HEK293T (cell line): ENCODE data around the gene NUDT12.

Source experiments
- CTCF ChIA-PET: fragments of 350-600 bp; formaldehyde crosslinking; extraction: SDS; loops from one replicate; lab custom pipeline; 2021; ENCODE audit warnings: antibody characterized with exemption, inconsistent platforms; lab: Yijun Ruan, JAX
- POLR2A ChIA-PET: fragments of 350-600 bp; formaldehyde crosslinking; extraction: SDS; loops from one replicate; lab custom pipeline; 2020; ENCODE audit warnings: antibody characterized with exemption, inconsistent platforms; lab: Yijun Ruan, JAX
- DNase-seq: peaks from one replicate; pipeline ENCODE4 v3.0.0; 2012; ENCODE audit warnings: mixed read lengths; ENCODE audit errors: extremely low spot score
- ARNT ChIP-seq: fragments of 450-650 bp; IDR thresholded peaks from 2 replicates; pipeline ENCODE4 v1.6.1; 2017; ENCODE audit warnings: mild to moderate bottlenecking
- BHLHE40 ChIP-seq: fragments of 450-650 bp; IDR thresholded peaks from 2 replicates; pipeline ENCODE4 v1.6.1; 2016; ENCODE audit warnings: mild to moderate bottlenecking, moderate library complexity, borderline replicate concordance
- CTBP1 ChIP-seq: fragments of 450-650 bp; IDR thresholded peaks from 2 replicates; pipeline ENCODE4 v1.6.1; 2016; ENCODE audit warnings: borderline replicate concordance
- ELF4 ChIP-seq: fragments of 450-650 bp; IDR thresholded peaks from 2 replicates; pipeline ENCODE4 v1.6.1; 2017; ENCODE audit warnings: antibody characterized with exemption
- FOXA1 ChIP-seq: fragments of 450-650 bp; IDR thresholded peaks from 2 replicates; pipeline ENCODE4 v1.6.1; 2016; ENCODE audit warnings: mild to moderate bottlenecking
- FOXK2 ChIP-seq: fragments of 450-650 bp; IDR thresholded peaks from 2 replicates; pipeline ENCODE4 v1.6.1; 2016; ENCODE audit warnings: mild to moderate bottlenecking
- FOXM1 ChIP-seq: fragments of 450-650 bp; IDR thresholded peaks from 2 replicates; pipeline ENCODE4 v1.6.1; 2017; ENCODE audit warnings: mild to moderate bottlenecking, borderline replicate concordance
- HDGF ChIP-seq: fragments of 450-650 bp; IDR thresholded peaks from 2 replicates; pipeline ENCODE4 v1.6.1; 2017; ENCODE audit warnings: antibody characterized with exemption, borderline replicate concordance
- L3MBTL2 ChIP-seq: fragments of 450-650 bp; conservative IDR thresholded peaks from 2 replicates; pipeline ENCODE4 v1.6.1; 2016; ENCODE audit warnings: mild to moderate bottlenecking
- LEF1 ChIP-seq: fragments of 450-650 bp; IDR thresholded peaks from 2 replicates; pipeline ENCODE4 v1.6.1; 2017; ENCODE audit warnings: mild to moderate bottlenecking, borderline replicate concordance
- NFRKB ChIP-seq: fragments of 450-650 bp; IDR thresholded peaks from 2 replicates; pipeline ENCODE4 v1.6.1; 2016; ENCODE audit warnings: mild to moderate bottlenecking, moderate library complexity
- PKNOX1 ChIP-seq: fragments of 450-650 bp; IDR thresholded peaks from 2 replicates; pipeline ENCODE4 v1.6.1; 2016
- SP1 ChIP-seq: fragments of 450-650 bp; IDR thresholded peaks from 2 replicates; pipeline ENCODE4 v1.6.1; 2017
- SUZ12 ChIP-seq: fragments of 450-650 bp; IDR thresholded peaks from 2 replicates; pipeline ENCODE4 v1.6.1; 2016; ENCODE audit warnings: mild to moderate bottlenecking
- TARDBP ChIP-seq: fragments of 450-650 bp; IDR thresholded peaks from 2 replicates; pipeline ENCODE4 v1.6.1; 2016
- ZNF384 ChIP-seq: fragments of 450-650 bp; IDR thresholded peaks from 2 replicates; pipeline ENCODE4 v1.6.1; 2016

Gene NUDT12

GRCh38 chr5:103600086-103600485, 37.5 kb upstream of the NUDT12 start:
- CTCF ChIA-PET = no interaction called here
- DNase-seq = no peak
- POLR2A ChIA-PET = no interaction called here
- no peak for TF ChIP-seq LEF1
- TF ChIP-seq FOXK2 = no peak
- no peak for TF ChIP-seq SUZ12
- no peak for TF ChIP-seq NFRKB
- no peak for TF ChIP-seq SP1
- no peak for TF ChIP-seq ELF4
- no peak for TF ChIP-seq FOXA1
- no peak for TF ChIP-seq ZNF384
- no peak for TF ChIP-seq FOXM1
- TF ChIP-seq TARDBP = no peak
- TF ChIP-seq CTBP1 = no peak
- no peak for TF ChIP-seq ARNT
- no peak for TF ChIP-seq PKNOX1
- no peak for TF ChIP-seq L3MBTL2
- no peak for TF ChIP-seq BHLHE40
- TF ChIP-seq HDGF = no peak

- POLR2A ChIA-PET = no interaction called here
- TF ChIP-seq NFRKB (no peak), SP1 (no peak), BHLHE40 (no peak), FOXK2 (no peak), HDGF (no peak), PKNOX1 (no peak), ELF4 (no peak), ARNT (no peak), L3MBTL2 (no peak), CTBP1 (no peak), ZNF384 (no peak), LEF1 (no peak), TARDBP (no peak)
- CTCF ChIA-PET = no interaction called here
- no peak for DNase-seq
Measured at GRCh38 chr5:103598997-103599566, 36.5 kb upstream of the NUDT12 start.

- TF ChIP-seq HDGF (no peak), CTBP1 (no peak), FOXA1 (no peak), SP1 (no peak), PKNOX1 (no peak), ARNT (no peak), SUZ12 (no peak), ELF4 (no peak), ZNF384 (no peak), LEF1 (no peak), BHLHE40 (no peak), NFRKB (no peak), FOXK2 (no peak), L3MBTL2 (no peak), TARDBP (no peak), FOXM1 (no peak)
- no peak for DNase-seq
- POLR2A ChIA-PET = no interaction called here
- CTCF ChIA-PET = interaction anchor here (1.3 kb wide), 1 partner anchor 588 kb away, joined by 3 read pairs; no protein-coding TSS in a partner anchor
Measured at GRCh38 chr5:103590221-103590620, 27.6 kb upstream of the NUDT12 start.

- no peak for DNase-seq
- TF ChIP-seq SP1 = no peak
- TF ChIP-seq ELF4 = no peak
- TF ChIP-seq BHLHE40 = no peak
- TF ChIP-seq ZNF384 = no peak
- no peak for TF ChIP-seq L3MBTL2
- TF ChIP-seq CTBP1 = no peak
- no peak for TF ChIP-seq ARNT
- TF ChIP-seq SUZ12 = no peak
- CTCF ChIA-PET = interaction anchor here (1.3 kb wide), 1 partner anchor 589 kb away, joined by 3 read pairs; no protein-coding TSS in a partner anchor
- POLR2A ChIA-PET = no interaction called here
Measured at GRCh38 chr5:103589776-103590175, 27.2 kb upstream of the NUDT12 start.

- ChIA-PET POLR2A (no interaction called here), CTCF (interaction anchor here (1.3 kb wide), 1 partner anchor 589 kb away, joined by 3 read pairs; no protein-coding TSS in a partner anchor)
- TF ChIP-seq ELF4 = no peak
- no peak for TF ChIP-seq L3MBTL2
- no peak for TF ChIP-seq NFRKB
- no peak for TF ChIP-seq FOXK2
- TF ChIP-seq PKNOX1 = no peak
- no peak for TF ChIP-seq SP1
- TF ChIP-seq HDGF = no peak
- no peak for TF ChIP-seq CTBP1
- no peak for TF ChIP-seq FOXA1
- no peak for TF ChIP-seq ARNT
- TF ChIP-seq BHLHE40 = no peak
- TF ChIP-seq FOXM1 = no peak
- TF ChIP-seq LEF1 = no peak
- DNase-seq = no peak
Measured at GRCh38 chr5:103589357-103589756, 26.8 kb upstream of the NUDT12 start.
